GM23338 (cell line): Measurements from ENCODE around the gene ACAD9. TPM values are rescaled to one million over a fixed set of nuclear protein-coding genes. Genes with fewer than 3 reads are reported as not detected.

Experiments
- ATAC-seq: fragments of 200-7000 bp; cut with Tn5 transposase; 3 replicates; pipeline ENCODE4 v1.9.1; 2020
- DNase-seq: peaks from one replicate; pipeline ENCODE4 v3.0.0-alpha.2; 2015; ENCODE audit warnings: low spot score
- H2AFZ ChIP-seq: fragments of 200-600 bp; sonication (generic); 2 replicates; pipeline ENCODE4 v1.8.0; 2016; ENCODE audit warnings: antibody characterized with exemption, mild to moderate bottlenecking, moderate library complexity
- H3F3A ChIP-seq: fragments of 200-600 bp; sonication (generic); replicated peaks from 2 replicates; pipeline ENCODE4 v1.8.0; 2017; ENCODE audit warnings: antibody characterized with exemption, mixed run types, low read depth
- H3K27ac ChIP-seq: fragments of 200-600 bp; sonication (generic); 2 replicates; pipeline ENCODE4 v1.6.1; 2016; ENCODE audit warnings: low read depth
- H3K27me3 ChIP-seq: fragments of 200-600 bp; sonication (generic); 2 replicates; pipeline ENCODE4 v1.8.0; 2016; ENCODE audit warnings: mild to moderate bottlenecking, mixed run types, moderate library complexity; ENCODE audit not compliant: insufficient read depth
- H3K36me3 ChIP-seq: fragments of 200-600 bp; sonication (generic); 2 replicates; pipeline ENCODE4 v1.8.0; 2016; ENCODE audit warnings: mild to moderate bottlenecking; ENCODE audit not compliant: insufficient read depth
- H3K4me1 ChIP-seq: fragments of 200-600 bp; sonication (generic); 2 replicates; pipeline ENCODE4 v1.8.0; 2016; ENCODE audit warnings: mild to moderate bottlenecking, moderate library complexity; ENCODE audit not compliant: insufficient read depth
- H3K4me2 ChIP-seq: fragments of 200-600 bp; sonication (generic); 2 replicates; pipeline ENCODE4 v1.7.1; 2017; ENCODE audit warnings: mixed run types
- H3K4me3 ChIP-seq: fragments of 200-600 bp; sonication (generic); 2 replicates; pipeline ENCODE4 v1.6.1; 2016; ENCODE audit warnings: mixed run types
- H3K79me2 ChIP-seq: fragments of 200-600 bp; sonication (generic); replicated peaks from 2 replicates; pipeline ENCODE4 v1.8.0; 2017; ENCODE audit warnings: mild to moderate bottlenecking; ENCODE audit not compliant: insufficient read depth
- H3K9me2 ChIP-seq: fragments of 200-600 bp; sonication (generic); 2 replicates; pipeline ENCODE4 v1.8.0; 2017; ENCODE audit not compliant: insufficient read depth
- H4K20me1 ChIP-seq: fragments of 200-600 bp; sonication (generic); replicated peaks from 2 replicates; pipeline ENCODE4 v1.8.0; 2017; ENCODE audit warnings: mild to moderate bottlenecking; ENCODE audit not compliant: insufficient read depth
- H3K27ac Mint-ChIP-seq: 2 replicates; pipeline ENCODE4 v1.8.0; 2020; ENCODE audit warnings: inconsistent platforms, mild to moderate bottlenecking, moderate library complexity, mixed read lengths
- H3K27me3 Mint-ChIP-seq: 3 replicates; pipeline ENCODE4 v1.8.0; 2022; ENCODE audit warnings: low read depth, mild to moderate bottlenecking, moderate library complexity, mixed read lengths, inconsistent platforms; ENCODE audit not compliant: insufficient read depth, poor library complexity
- H3K36me3 Mint-ChIP-seq: 3 replicates; pipeline ENCODE4 v1.8.0; 2021; ENCODE audit warnings: low read depth, mild to moderate bottlenecking, inconsistent platforms, moderate library complexity, mixed read lengths
- H3K4me1 Mint-ChIP-seq: 3 replicates; pipeline ENCODE4 v1.8.0; 2020; ENCODE audit warnings: mild to moderate bottlenecking, inconsistent platforms, mixed read lengths
- H3K4me3 Mint-ChIP-seq: 3 replicates; pipeline ENCODE4 v1.8.0; 2021; ENCODE audit warnings: moderate library complexity, mild to moderate bottlenecking, inconsistent platforms, mixed read lengths
- H3K9me3 Mint-ChIP-seq: 3 replicates; pipeline ENCODE4 v1.8.0; 2020; ENCODE audit warnings: moderate library complexity, mild to moderate bottlenecking, inconsistent platforms, mixed read lengths
- CTCF ChIP-seq, 2 experiments: fragments of 200-600 bp in 1 of 2; sonication (generic) in 1 of 2; conservative IDR thresholded peaks; 2 replicates each; pipeline versions ENCODE4 v1.5.1 to v1.6.1; 2016 to 2017; ENCODE audit warnings: antibody characterized with exemption in 2 of 2, low read depth in 2 of 2, mild to moderate bottlenecking in 2 of 2, moderate library complexity in 1 of 2
- EZH2 ChIP-seq: fragments of 200-600 bp; sonication (generic); IDR thresholded peaks from one replicate; pipeline ENCODE4 v1.8.0; 2017; ENCODE audit warnings: antibody characterized with exemption, mild to moderate bottlenecking, low read depth; ENCODE audit not compliant: unreplicated experiment
- EZH2phosphoT487 ChIP-seq: fragments of 200-600 bp; sonication (generic); IDR thresholded peaks from one replicate; pipeline ENCODE4 v1.8.1; 2018; ENCODE audit warnings: antibody characterized with exemption; ENCODE audit not compliant: unreplicated experiment
- JUNB ChIP-seq: IDR thresholded peaks from one replicate; pipeline ENCODE4 v1.6.1; 2016; ENCODE audit warnings: antibody characterized with exemption; ENCODE audit not compliant: unreplicated experiment
- NANOG ChIP-seq: IDR thresholded peaks from 2 replicates; pipeline ENCODE4 v1.6.1; 2016; ENCODE audit warnings: antibody characterized with exemption, borderline replicate concordance
- POLR2AphosphoS5 ChIP-seq: IDR thresholded peaks from 2 replicates; pipeline ENCODE4 v1.6.1; 2016; ENCODE audit warnings: antibody characterized with exemption, low read depth
- STAT1 ChIP-seq: IDR thresholded peaks from one replicate; pipeline ENCODE4 v1.6.1; 2016; ENCODE audit warnings: antibody characterized with exemption; ENCODE audit not compliant: unreplicated experiment
- ZNF114 ChIP-seq: fragments of 250-450 bp; sonication (Bioruptor Pico); IDR thresholded peaks from 2 replicates; pipeline ENCODE4 v1.5.0; 2020; ENCODE audit warnings: mild to moderate bottlenecking, moderate library complexity
- ZNF331 ChIP-seq: fragments of 250-450 bp; sonication (Bioruptor Pico); IDR thresholded peaks from 2 replicates; pipeline ENCODE4 v1.5.0; 2020; ENCODE audit warnings: low read depth, mild to moderate bottlenecking, moderate library complexity
- ZNF462 ChIP-seq: fragments of 250-450 bp; sonication (Bioruptor Pico); IDR thresholded peaks from 2 replicates; pipeline ENCODE4 v1.5.0; 2020; ENCODE audit warnings: mild to moderate bottlenecking, moderate library complexity
- polyA plus RNA-seq: library from polyadenylated mRNA; unstranded; fragments of >200 nt; fragmentation: Nextera tagmentation; extraction: Ambion mirVana; gene quantifications from 2 replicates; pipeline ENCODE4 v1.2.1, GENCODE V29; 2016
- total RNA-seq: library from RNA; depleted of rRNA; stranded (reverse); fragments of >200 nt; shearing (Covaris generic); gene quantifications from 2 replicates; pipeline ENCODE4 v1.2.3, GENCODE V29; 2014

The ACAD9 gene
- total and polyA plus RNA-seq, 2 experiments from 2014 or later: 21.2 to 36.4 TPM

- DNase-seq: no peak
- Mint-ChIP-seq H3K36me3 (no peaks in the 10 kb centered on the region), H3K4me1 (no peaks in the 10 kb centered on the region; the same call in 2 of the 3 replicates), H3K9me3 (peaks cover 1% of the 10 kb centered on the region; the same call in 1 of the 3 replicates), H3K27ac (no peak overlapping the region), H3K27me3 (no peaks in the 10 kb centered on the region), H3K4me3 (no peak overlapping the region)
- Histone ChIP-seq H3K4me1 (no peaks in the 10 kb centered on the region), H3K27ac (no peak overlapping the region), H3F3A (no peaks in the 10 kb centered on the region), H2AFZ (no peak overlapping the region), H3K4me2 (no peak overlapping the region), H3K36me3 (no peaks in the 10 kb centered on the region), H3K79me2 (no peaks in the 10 kb centered on the region), H3K9me2 (no peaks in the 10 kb centered on the region), H3K27me3 (no peaks in the 10 kb centered on the region), H3K4me3 (no peak overlapping the region), H4K20me1 (no peaks in the 10 kb centered on the region)
- no peak for TF ChIP-seq NANOG
- no peak for TF ChIP-seq CTCF (conservative IDR thresholded peaks at IDR 0.05; ENCODE audit: low read depth in 2 of 2)
- TF ChIP-seq EZH2phosphoT487: no peak
- TF ChIP-seq ZNF114 (CRISPR knock-in tag): no peak
- no peak for TF ChIP-seq ZNF331 (CRISPR knock-in tag)
- no peak for TF ChIP-seq EZH2
- TF ChIP-seq POLR2AphosphoS5: no peak
- no peak for TF ChIP-seq STAT1
- no peak for TF ChIP-seq JUNB
- no peak for TF ChIP-seq ZNF462 (CRISPR knock-in tag)
- ATAC-seq: no peak
These were observed 66.4 kb downstream of the ACAD9 start for GRCh38 chr3:128945878-128946175.
